Caco-2 (cell line): ENCODE measurements around the gene HYOU1. TPM values are rescaled to one million over a fixed set of nuclear protein-coding genes. Genes with fewer than 3 reads are reported as not detected.
"Not testable (repeated sequence)": the region's sequence is repeated elsewhere in the genome, so short reads cannot be mapped to it uniquely, and the experiment has no call there.

Source experiments
- BruUV-seq: library from RNA; stranded (reverse); fragments of 400-500 nt; replicated peaks from 2 replicates; lab custom pipeline; 2021; lab: Mats Ljungman, UMichigan
- CTCF ChIA-PET: fragments of 300-600 bp; sonication (Branson Sonifier 250); formaldehyde crosslinking; loops from one replicate; lab custom pipeline; 2022; ENCODE audit warnings: antibody characterized with exemption; lab: Charles Lee
- POLR2A ChIA-PET: fragments of 300-600 bp; sonication (Branson Sonifier 250); formaldehyde crosslinking; loops from one replicate; lab custom pipeline; 2022; ENCODE audit warnings: antibody characterized with exemption; lab: Charles Lee
- DNase-seq, 2 experiments: peaks; one replicate each; pipeline versions ENCODE4 v3.0.0 to v3.0.0-alpha.2; 2020 to 2022
- H3K27me3 ChIP-seq: replicated peaks from 2 replicates; pipeline ENCODE4 v1.6.0; 2011; ENCODE audit warnings: low read length; ENCODE audit not compliant: control insufficient read depth, insufficient read depth
- H3K36me3 ChIP-seq: 2 replicates; pipeline ENCODE4 v1.5.1; 2011; ENCODE audit warnings: low read length; ENCODE audit not compliant: control insufficient read depth, insufficient read depth
- H3K4me1 ChIP-seq: fragments of 250-450 bp; sonication (Bioruptor Pico); 2 replicates; pipeline ENCODE4 v1.5.1; 2020; ENCODE audit warnings: mild to moderate bottlenecking
- H3K4me3 ChIP-seq: 2 replicates; pipeline ENCODE4 v1.5.1; 2011; ENCODE audit warnings: low read depth, mild to moderate bottlenecking, control low read depth, low read length
- H3K9me3 ChIP-seq: fragments of 250-450 bp; sonication (Bioruptor Pico); 2 replicates; pipeline ENCODE4 v1.5.1; 2020; ENCODE audit warnings: mild to moderate bottlenecking, moderate library complexity
- H3K27ac Mint-ChIP-seq: one replicate; pipeline ENCODE4 v1.8.0; 2022; ENCODE audit warnings: mixed read lengths; ENCODE audit not compliant: unreplicated experiment
- H3K27me3 Mint-ChIP-seq: one replicate; pipeline ENCODE4 v1.8.0; 2022; ENCODE audit warnings: mixed read lengths; ENCODE audit not compliant: insufficient read depth, unreplicated experiment
- H3K36me3 Mint-ChIP-seq: one replicate; pipeline ENCODE4 v1.8.0; 2022; ENCODE audit warnings: mild to moderate bottlenecking, mixed read lengths; ENCODE audit not compliant: insufficient read depth, unreplicated experiment
- H3K4me1 Mint-ChIP-seq: one replicate; pipeline ENCODE4 v1.8.0; 2022; ENCODE audit warnings: low read depth, mixed read lengths; ENCODE audit not compliant: unreplicated experiment
- H3K4me3 Mint-ChIP-seq: one replicate; pipeline ENCODE4 v1.8.0; 2022; ENCODE audit warnings: mild to moderate bottlenecking, moderate library complexity, mixed read lengths; ENCODE audit not compliant: unreplicated experiment
- H3K9me3 Mint-ChIP-seq: one replicate; pipeline ENCODE4 v1.8.0; 2022; ENCODE audit warnings: mixed read lengths; ENCODE audit not compliant: unreplicated experiment
- CTCF ChIP-seq, 2 experiments: fragments of 200-600 bp in 1 of 2; IDR thresholded peaks; 1 replicate in 1 of 2; 2 replicates in 1 of 2; pipeline versions ENCODE4 v1.5.1 to v1.8.0; 2011 to 2022; ENCODE audit warnings: antibody characterized with exemption in 1 of 2, control low read depth in 1 of 2, inconsistent platforms in 1 of 2, low read depth in 1 of 2, low read length in 1 of 2, mild to moderate bottlenecking in 1 of 2, moderate library complexity in 1 of 2; ENCODE audit not compliant: insufficient read depth in 1 of 2, severe bottlenecking in 1 of 2, unreplicated experiment in 1 of 2
- intact Hi-C: fragments of 100-400 bp; cut with micrococcal nuclease; formaldehyde crosslinking; loops from one replicate; pipeline ENCODE4 v1.10.0; 2022; ENCODE audit not compliant: unreplicated experiment
- total RNA-seq: library from RNA; stranded (reverse); gene quantifications from 2 replicates; pipeline ENCODE4 v1.2.3, GENCODE V29; 2022

HYOU1 gene
- total RNA-seq, 1 experiment from 2014 or later, result 366 TPM

GRCh38 chr11:119038884-119039283 lies 18.1 kb downstream of the HYOU1 start:
- Mint-ChIP-seq H3K9me3 (no peaks in the 10 kb centered on the region), H3K36me3 (peaks cover 5% of the 10 kb centered on the region), H3K4me1 (no peaks in the 10 kb centered on the region), H3K27me3 (no peaks in the 10 kb centered on the region), H3K4me3 (no peak overlapping the region), H3K27ac (no peak overlapping the region)
- no peak for TF ChIP-seq CTCF (IDR thresholded peaks at IDR 0.05; ENCODE audit: insufficient read depth in 1 of 2, low read depth in 1 of 2, low read length in 1 of 2, severe bottlenecking in 1 of 2, unreplicated experiment in 1 of 2)
- ChIA-PET CTCF (no interaction called here), POLR2A (no interaction called here)
- intact Hi-C loops, result no loop called here
- no TSS peak for BruUV-seq
- H3K4me1 ChIP-seq, result no peaks in the 10 kb centered on the region; the same call in 1 of the 2 replicates
- no peaks in the 10 kb centered on the region for H3K9me3 ChIP-seq
- no peak overlapping the region for H3K4me3 ChIP-seq
- H3K27me3 ChIP-seq, result no peaks in the 10 kb centered on the region
- no peaks in the 10 kb centered on the region for H3K36me3 ChIP-seq
- no peak for DNase-seq

- no peaks in the 10 kb centered on the region for H3K9me3 ChIP-seq
- H3K4me3 Mint-ChIP-seq, result no peak overlapping the region
- no peak overlapping the region for H3K4me3 ChIP-seq
- H3K27me3 Mint-ChIP-seq, result no peaks in the 10 kb centered on the region
- peaks cover 12% of the 10 kb centered on the region for H3K36me3 Mint-ChIP-seq
- ChIA-PET CTCF (interaction anchor here (1.0 kb wide), 1 partner anchor 11 kb away, joined by 4 read pairs; no protein-coding TSS in a partner anchor), POLR2A (interaction anchor here (0.7 kb wide), 1 partner anchor 33 kb away, joined by 3 read pairs; the partner anchor contains the start of gene VPS11)
- no peak overlapping the region for H3K27ac Mint-ChIP-seq
- TF ChIP-seq CTCF (IDR thresholded peaks at IDR 0.05; ENCODE audit: insufficient read depth in 1 of 2, low read depth in 1 of 2, low read length in 1 of 2, severe bottlenecking in 1 of 2, unreplicated experiment in 1 of 2), result no peak
- peaks cover 10% of the 10 kb centered on the region for H3K4me1 Mint-ChIP-seq
- H3K36me3 ChIP-seq, result no peaks in the 10 kb centered on the region
- no TSS peak for BruUV-seq
- no peaks in the 10 kb centered on the region; the same call in 1 of the 2 replicates for H3K4me1 ChIP-seq
- no peaks in the 10 kb centered on the region for H3K27me3 ChIP-seq
- H3K9me3 Mint-ChIP-seq, result no peaks in the 10 kb centered on the region
- intact Hi-C loops, result no loop called here
- DNase-seq, result no peak
Measured at GRCh38 chr11:119034813-119035212, 22.2 kb downstream of the HYOU1 start.

GRCh38 chr11:119033421-119033820 lies 23.6 kb downstream of the HYOU1 start:
- POLR2A ChIA-PET, result interaction anchor here (0.6 to 0.7 kb wide), 3 partner anchors 8 to 242 kb away, joined by 4 read pairs; partner anchors contain the start of genes DDX6 and VPS11
- Mint-ChIP-seq H3K4me1 (peaks cover 24% of the 10 kb centered on the region), H3K36me3 (peaks cover 23% of the 10 kb centered on the region)
- BruUV-seq, H3K4me1 ChIP-seq, H3K9me3 Mint-ChIP-seq, H3K27me3 Mint-ChIP-seq, intact Hi-C loops, H3K4me3 ChIP-seq, H3K27ac Mint-ChIP-seq, H3K27me3 ChIP-seq, DNase-seq, H3K4me3 Mint-ChIP-seq, H3K36me3 ChIP-seq, H3K9me3 ChIP-seq: not testable (repeated sequence)
- CTCF ChIA-PET, result interaction anchor here (0.7 to 1.0 kb wide), 2 partner anchors 88 to 344 kb away, joined by 3 to 6 read pairs; partner anchors contain the start of gene HINFP
